Stimulated activated CD8-positive, alpha-beta memory T cell treated with anti-CD3 and anti-CD28 coated beads, Interleukin-12 subunit alpha, Interleukin-12 subunit beta, amount 100 ng/mL, for 24 hours (primary cell): ENCODE data around the gene SCGN.

ENCODE experiments used
- DNase-seq: peaks from one replicate; pipeline ENCODE4 v3.0.0-alpha.2; 2020; ENCODE audit errors: extremely low read depth

Gene SCGN

GRCh38 chr6:25652007-25652515 lies at the start of gene SCGN:
Gene SCGN, plus strand, starts transcription at chr6:25652215. Its CDS starts 189 bp downstream, at chr6:25652404.
- no peak for DNase-seq

GRCh38 chr6:25602674-25602982 lies 49.4 kb upstream of the SCGN start:
- no peak for DNase-seq

GRCh38 chr6:25603251-25603650 lies 48.8 kb upstream of the SCGN start:
- no peak for DNase-seq

GRCh38 chr6:25606151-25606550 lies 45.9 kb upstream of the SCGN start:
- no peak for DNase-seq

- no peak for DNase-seq
Observed at GRCh38 chr6:25608558-25609174, 43.3 kb upstream of the SCGN start.

DNA sequence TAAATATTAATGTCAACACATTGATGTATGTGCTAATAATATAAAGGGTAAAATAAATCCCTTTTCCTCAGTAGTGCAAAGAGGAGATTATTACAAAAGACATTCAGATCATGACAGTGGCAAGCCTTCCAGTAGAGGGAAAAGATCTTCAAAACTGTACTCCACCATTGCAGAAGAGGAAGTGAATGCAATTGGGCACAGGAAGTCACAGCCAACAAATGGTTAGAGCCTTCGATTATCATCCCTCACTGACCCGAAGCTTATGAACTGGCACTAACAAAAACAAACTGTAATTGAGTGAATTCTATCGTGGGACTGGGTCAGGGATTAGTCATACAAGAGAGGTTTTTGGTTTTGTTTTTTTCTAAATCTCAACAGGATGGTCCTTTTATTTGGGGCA lies 39.3 kb upstream of the SCGN start:
- DNase-seq: no peak

DNA sequence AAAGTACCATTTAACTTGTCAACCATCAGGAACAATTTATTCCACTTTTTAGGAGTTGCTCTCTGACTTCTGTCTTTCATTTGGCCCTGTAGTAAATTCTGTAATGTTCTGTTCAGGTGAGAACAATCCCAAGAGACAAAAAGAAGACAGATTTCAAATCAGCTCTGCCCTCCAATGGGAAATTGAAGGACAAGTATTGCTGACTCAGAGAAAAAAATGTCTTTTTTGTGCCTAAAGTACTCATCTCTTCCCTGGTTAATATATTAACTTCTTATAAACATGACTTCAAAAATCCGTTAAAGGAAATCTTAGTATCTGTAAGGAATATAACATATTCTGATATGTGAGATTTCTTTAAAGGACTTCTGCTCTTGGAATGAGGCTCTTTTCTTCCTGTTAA lies 38.6 kb upstream of the SCGN start:
- no peak for DNase-seq

DNA sequence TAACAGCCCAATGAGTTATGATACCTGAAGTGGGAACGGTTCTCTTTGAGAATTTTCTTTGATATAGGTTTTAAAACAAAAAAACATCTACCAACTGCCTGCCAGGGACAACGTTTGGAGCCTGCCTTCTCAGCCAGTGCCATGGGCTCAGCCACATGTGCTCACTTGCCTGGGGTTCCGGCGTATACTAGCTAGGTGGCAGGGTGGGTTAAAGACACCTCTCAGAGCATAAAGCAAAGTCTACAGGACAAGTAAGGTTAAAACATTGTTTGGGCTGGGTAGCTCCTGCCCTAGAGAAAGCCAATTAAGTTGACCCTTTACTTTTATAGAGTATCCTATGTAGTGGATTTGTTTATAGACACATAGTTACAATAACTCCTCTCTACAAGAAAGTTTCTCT lies 38.0 kb upstream of the SCGN start:
- no peak for DNase-seq

GRCh38 chr6:25615471-25615870 lies 36.5 kb upstream of the SCGN start:
- no peak for DNase-seq

DNA sequence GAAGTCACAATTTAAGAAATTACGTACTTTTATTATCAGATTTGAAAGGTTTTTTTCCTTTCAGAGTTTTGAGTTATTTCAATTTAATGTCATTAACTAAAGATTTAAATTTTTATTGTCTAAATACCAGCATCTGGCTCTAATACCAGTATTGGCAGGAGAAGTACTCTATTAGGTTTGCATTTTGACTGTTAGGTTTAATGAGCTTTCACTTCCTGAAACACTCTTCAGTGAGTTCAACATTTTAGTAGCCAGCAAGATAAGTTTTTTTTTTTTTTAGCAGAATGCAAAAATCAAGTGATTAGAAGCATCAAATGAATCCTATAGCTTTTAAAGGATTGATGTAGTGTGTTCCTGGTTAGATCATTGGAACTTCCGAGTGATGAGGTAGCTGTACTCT lies 34.0 kb upstream of the SCGN start:
- no peak for DNase-seq

DNA sequence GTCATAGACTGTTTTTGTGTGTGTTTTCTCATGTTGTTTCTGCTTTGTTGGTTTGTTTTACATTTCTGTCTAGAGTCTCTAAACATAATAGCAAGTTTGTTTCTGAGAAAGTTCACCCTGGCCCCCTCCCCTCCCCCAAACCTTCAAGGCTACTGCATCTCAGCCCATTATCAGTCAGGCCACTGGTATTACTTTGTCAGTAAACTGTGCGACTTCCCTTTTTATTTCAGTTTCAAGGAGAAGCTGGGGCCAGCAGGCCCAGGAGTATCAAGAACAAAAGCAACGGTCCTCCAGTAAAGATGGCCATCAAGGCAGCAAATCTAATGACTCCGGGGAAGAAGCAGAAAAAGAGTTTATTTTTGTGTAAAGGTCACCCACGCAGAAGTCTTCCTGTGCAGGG lies 32.8 kb upstream of the SCGN start:
- DNase-seq: no peak

GRCh38 chr6:25620391-25620790 lies 31.6 kb upstream of the SCGN start:
- no peak for DNase-seq

GRCh38 chr6:25623065-25623464 lies 28.9 kb upstream of the SCGN start:
- no peak for DNase-seq

DNA sequence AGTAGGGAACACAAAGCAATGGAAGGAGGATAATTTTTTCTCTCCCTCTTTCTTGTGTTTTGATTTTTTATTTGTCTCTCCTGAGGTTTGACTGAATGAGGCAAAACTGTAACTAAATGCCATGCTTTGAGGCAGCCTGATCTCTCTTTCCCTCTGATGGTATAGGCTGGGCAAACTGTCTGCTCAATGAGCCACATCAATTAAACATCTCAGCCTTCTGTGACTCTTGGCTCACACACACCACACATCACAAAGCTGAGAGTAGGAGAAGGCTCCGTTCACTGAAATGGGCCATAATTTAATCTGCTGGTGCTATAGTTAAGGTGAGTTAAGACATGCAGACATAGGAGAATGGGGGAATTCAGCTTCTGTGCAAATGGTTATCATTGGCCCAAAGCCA lies 28.1 kb upstream of the SCGN start:
- no peak for DNase-seq

GRCh38 chr6:25627001-25627400 lies 25.0 kb upstream of the SCGN start:
- no peak for DNase-seq

- no peak for DNase-seq
Observed at GRCh38 chr6:25628471-25629197, 23.4 kb upstream of the SCGN start.

DNA sequence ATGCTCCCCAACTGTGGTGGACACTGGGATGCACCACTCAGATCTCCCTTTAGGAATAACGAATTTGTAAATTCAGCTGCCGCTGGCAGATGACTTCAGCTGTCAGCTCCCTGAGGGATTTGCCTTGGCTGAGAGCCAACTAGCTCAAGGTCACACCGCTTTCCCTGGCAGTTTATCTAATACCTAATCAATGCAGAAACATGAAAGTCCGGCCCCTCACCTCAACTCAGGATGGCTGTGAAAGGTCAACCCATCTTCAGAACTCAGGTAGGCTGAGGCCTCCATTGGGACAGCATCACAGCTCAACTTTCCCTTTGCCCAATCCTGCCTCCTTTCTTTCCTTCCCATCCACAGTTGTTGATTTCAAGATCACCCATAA lies 22.8 kb upstream of the SCGN start:
- no peak for DNase-seq

- DNase-seq: no peak
Observed at GRCh38 chr6:25630508-25631278, 21.3 kb upstream of the SCGN start.

- DNase-seq: no peak
Observed at GRCh38 chr6:25635886-25636317, 16.1 kb upstream of the SCGN start.

- no peak for DNase-seq
Observed at GRCh38 chr6:25637211-25637610, 14.8 kb upstream of the SCGN start.

DNA sequence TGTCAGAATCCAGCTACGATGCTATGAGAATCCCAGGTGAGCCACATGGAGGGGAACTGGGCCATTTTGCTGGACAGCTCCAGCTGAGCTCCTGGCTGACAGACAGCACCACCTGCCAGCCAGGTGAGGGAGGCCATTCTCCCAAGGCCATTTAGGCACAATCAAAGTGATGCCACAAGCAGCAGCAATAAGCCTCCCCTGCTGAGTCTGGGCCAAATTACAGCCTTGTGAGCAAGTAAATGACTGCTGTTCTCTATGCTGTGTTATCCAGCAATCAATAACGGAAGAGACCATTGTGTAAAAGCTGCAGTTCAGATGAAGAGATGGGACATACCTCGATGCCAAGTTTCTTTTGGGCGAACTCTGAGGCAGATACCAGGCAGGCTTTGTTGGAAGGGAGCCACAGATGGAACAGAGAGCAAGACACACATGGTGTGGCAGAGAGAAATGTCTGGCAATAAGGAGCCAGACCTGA lies 14.0 kb upstream of the SCGN start:
- no peak for DNase-seq

- DNase-seq: no peak
Observed at GRCh38 chr6:25639653-25640052, 12.4 kb upstream of the SCGN start.

DNA sequence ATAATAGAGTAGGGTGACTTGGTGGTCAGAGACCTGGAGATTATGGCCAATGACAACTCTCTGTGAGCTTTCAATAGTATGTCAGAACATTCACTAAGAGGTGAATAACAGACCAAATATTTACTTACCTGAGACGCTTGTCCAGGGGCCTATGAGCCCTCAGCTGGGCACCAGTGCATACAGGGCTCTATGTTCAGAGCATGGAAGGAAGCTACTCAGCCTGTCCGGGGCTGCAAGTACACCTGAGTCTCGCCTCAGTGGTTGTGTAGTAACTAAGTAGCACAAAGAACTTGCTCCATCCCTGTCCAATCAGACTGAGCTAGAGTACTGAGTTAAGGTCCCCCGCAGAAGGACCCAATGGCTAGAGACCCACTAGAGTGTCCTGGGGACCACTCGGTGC lies 11.6 kb upstream of the SCGN start:
- DNase-seq: no peak
